ENCODE results near the gene RICTOR.

RICTOR gene

DNA sequence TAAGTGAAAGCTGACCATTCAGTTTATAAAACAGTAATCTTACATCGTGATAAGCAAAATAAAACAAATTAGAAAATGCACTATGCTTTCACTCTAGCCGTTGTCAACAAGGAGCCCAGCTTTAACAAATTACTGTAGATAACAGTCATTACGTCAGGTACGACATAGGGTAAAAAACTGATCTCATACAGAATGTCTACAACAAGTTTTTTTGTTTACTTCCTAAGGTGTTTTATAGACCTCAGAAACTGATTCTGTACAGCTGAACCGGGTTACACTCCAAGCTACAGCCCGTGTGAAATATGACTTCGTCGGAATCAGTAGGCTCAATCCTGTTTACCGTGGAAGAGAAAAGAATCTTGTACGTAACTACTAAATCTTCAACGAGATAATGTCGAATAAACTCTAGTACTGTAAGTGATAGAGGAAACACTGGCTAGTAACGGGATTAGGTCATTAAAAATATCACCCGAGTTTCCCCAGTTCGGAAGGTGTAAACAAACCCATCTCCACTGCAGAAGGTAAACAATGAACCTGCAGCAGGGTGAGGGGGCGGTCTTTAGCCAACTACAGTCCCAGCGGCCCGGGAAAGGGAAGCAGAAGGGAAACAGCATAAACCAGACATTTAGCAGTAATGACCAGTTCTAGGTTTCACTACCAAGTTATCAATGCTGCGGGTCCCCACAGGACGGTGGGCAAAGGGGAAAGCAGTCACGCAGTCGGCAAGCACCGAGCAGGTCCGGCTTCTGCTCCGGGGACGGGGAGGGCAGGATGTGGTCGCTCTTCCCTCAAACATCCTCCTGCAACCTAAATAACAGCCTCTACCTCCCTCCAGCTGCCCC is 1.1 kb downstream of the RICTOR start (continued):
- peak; percentile 60 for TF ChIP-seq ZEB2 (tag by site-specific recombination; IDR thresholded peaks at IDR 0.05)
- TF ChIP-seq ZNF426 (tag by site-specific recombination; IDR thresholded peaks at IDR 0.05), result no peak
- TF ChIP-seq, protein P1, sequence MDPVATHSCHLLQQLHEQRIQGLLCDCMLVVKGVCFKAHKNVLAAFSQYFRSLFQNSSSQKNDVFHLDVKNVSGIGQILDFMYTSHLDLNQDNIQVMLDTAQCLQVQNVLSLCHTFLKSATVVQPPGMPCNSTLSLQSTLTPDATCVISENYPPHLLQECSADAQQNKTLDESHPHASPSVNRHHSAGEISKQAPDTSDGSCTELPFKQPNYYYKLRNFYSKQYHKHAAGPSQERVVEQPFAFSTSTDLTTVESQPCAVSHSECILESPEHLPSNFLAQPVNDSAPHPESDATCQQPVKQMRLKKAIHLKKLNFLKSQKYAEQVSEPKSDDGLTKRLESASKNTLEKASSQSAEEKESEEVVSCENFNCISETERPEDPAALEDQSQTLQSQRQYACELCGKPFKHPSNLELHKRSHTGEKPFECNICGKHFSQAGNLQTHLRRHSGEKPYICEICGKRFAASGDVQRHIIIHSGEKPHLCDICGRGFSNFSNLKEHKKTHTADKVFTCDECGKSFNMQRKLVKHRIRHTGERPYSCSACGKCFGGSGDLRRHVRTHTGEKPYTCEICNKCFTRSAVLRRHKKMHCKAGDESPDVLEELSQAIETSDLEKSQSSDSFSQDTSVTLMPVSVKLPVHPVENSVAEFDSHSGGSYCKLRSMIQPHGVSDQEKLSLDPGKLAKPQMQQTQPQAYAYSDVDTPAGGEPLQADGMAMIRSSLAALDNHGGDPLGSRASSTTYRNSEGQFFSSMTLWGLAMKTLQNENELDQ (tag by site-specific recombination; IDR thresholded peaks at IDR 0.05; ENCODE audit: low read depth), result no peak
- peak; percentile 26; the same call in 1 of the 2 replicates for TF ChIP-seq ZNF561 (tag by site-specific recombination; IDR thresholded peaks at IDR 0.05; ENCODE audit: borderline replicate concordance)
- TF ChIP-seq ZNF514 (tag by site-specific recombination; IDR thresholded peaks at IDR 0.05), result no peak
- no peak for TF ChIP-seq ZNF830 (tag by site-specific recombination; IDR thresholded peaks at IDR 0.05; ENCODE audit: low read depth)
- peak; percentile 61; the same call in 1 of the 2 replicates for TF ChIP-seq SP2 (tag by site-specific recombination; IDR thresholded peaks at IDR 0.05)
- TF ChIP-seq ZNF2 (tag by site-specific recombination; IDR thresholded peaks at IDR 0.05), result peak; percentile 52
- TF ChIP-seq ZNF600 (tag by site-specific recombination; IDR thresholded peaks at IDR 0.05), result peak; percentile 91
- TF ChIP-seq ZNF677 (tag by site-specific recombination; IDR thresholded peaks at IDR 0.05), result no peak
- TF ChIP-seq ZNF837 (tag by site-specific recombination; IDR thresholded peaks at IDR 0.05), result no peak
- TF ChIP-seq, protein P2, sequence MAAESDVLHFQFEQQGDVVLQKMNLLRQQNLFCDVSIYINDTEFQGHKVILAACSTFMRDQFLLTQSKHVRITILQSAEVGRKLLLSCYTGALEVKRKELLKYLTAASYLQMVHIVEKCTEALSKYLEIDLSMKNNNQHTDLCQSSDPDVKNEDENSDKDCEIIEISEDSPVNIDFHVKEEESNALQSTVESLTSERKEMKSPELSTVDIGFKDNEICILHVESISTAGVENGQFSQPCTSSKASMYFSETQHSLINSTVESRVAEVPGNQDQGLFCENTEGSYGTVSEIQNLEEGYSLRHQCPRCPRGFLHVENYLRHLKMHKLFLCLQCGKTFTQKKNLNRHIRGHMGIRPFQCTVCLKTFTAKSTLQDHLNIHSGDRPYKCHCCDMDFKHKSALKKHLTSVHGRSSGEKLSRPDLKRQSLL (tag by site-specific recombination; IDR thresholded peaks at IDR 0.05), result no peak
- TF ChIP-seq, protein P3, sequence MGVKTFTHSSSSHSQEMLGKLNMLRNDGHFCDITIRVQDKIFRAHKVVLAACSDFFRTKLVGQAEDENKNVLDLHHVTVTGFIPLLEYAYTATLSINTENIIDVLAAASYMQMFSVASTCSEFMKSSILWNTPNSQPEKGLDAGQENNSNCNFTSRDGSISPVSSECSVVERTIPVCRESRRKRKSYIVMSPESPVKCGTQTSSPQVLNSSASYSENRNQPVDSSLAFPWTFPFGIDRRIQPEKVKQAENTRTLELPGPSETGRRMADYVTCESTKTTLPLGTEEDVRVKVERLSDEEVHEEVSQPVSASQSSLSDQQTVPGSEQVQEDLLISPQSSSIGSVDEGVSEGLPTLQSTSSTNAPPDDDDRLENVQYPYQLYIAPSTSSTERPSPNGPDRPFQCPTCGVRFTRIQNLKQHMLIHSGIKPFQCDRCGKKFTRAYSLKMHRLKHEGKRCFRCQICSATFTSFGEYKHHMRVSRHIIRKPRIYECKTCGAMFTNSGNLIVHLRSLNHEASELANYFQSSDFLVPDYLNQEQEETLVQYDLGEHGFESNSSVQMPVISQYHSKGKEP (tag by site-specific recombination; IDR thresholded peaks at IDR 0.05), result no peak
- TF ChIP-seq ZNF423 (tag by site-specific recombination; IDR thresholded peaks at IDR 0.05), result no peak
- no peak for TF ChIP-seq ZNF324 (tag by site-specific recombination; IDR thresholded peaks at IDR 0.05)
- TF ChIP-seq ZNF701 (tag by site-specific recombination; IDR thresholded peaks at IDR 0.05), result no peak; the same call in 1 of the 2 replicates
- TF ChIP-seq ZNF121 (tag by site-specific recombination; IDR thresholded peaks at IDR 0.05), result no peak
- TF ChIP-seq, protein P4, sequence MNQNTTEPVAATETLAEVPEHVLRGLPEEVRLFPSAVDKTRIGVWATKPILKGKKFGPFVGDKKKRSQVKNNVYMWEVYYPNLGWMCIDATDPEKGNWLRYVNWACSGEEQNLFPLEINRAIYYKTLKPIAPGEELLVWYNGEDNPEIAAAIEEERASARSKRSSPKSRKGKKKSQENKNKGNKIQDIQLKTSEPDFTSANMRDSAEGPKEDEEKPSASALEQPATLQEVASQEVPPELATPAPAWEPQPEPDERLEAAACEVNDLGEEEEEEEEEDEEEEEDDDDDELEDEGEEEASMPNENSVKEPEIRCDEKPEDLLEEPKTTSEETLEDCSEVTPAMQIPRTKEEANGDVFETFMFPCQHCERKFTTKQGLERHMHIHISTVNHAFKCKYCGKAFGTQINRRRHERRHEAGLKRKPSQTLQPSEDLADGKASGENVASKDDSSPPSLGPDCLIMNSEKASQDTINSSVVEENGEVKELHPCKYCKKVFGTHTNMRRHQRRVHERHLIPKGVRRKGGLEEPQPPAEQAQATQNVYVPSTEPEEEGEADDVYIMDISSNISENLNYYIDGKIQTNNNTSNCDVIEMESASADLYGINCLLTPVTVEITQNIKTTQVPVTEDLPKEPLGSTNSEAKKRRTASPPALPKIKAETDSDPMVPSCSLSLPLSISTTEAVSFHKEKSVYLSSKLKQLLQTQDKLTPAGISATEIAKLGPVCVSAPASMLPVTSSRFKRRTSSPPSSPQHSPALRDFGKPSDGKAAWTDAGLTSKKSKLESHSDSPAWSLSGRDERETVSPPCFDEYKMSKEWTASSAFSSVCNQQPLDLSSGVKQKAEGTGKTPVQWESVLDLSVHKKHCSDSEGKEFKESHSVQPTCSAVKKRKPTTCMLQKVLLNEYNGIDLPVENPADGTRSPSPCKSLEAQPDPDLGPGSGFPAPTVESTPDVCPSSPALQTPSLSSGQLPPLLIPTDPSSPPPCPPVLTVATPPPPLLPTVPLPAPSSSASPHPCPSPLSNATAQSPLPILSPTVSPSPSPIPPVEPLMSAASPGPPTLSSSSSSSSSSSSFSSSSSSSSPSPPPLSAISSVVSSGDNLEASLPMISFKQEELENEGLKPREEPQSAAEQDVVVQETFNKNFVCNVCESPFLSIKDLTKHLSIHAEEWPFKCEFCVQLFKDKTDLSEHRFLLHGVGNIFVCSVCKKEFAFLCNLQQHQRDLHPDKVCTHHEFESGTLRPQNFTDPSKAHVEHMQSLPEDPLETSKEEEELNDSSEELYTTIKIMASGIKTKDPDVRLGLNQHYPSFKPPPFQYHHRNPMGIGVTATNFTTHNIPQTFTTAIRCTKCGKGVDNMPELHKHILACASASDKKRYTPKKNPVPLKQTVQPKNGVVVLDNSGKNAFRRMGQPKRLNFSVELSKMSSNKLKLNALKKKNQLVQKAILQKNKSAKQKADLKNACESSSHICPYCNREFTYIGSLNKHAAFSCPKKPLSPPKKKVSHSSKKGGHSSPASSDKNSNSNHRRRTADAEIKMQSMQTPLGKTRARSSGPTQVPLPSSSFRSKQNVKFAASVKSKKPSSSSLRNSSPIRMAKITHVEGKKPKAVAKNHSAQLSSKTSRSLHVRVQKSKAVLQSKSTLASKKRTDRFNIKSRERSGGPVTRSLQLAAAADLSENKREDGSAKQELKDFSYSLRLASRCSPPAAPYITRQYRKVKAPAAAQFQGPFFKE (tag by site-specific recombination; IDR thresholded peaks at IDR 0.05; ENCODE audit: borderline replicate concordance), result no peak
- TF ChIP-seq SALL2 (tag by site-specific recombination; IDR thresholded peaks at IDR 0.05; ENCODE audit: borderline replicate concordance), result no peak
- no peak for TF ChIP-seq ZNF175 (tag by site-specific recombination; IDR thresholded peaks at IDR 0.05)
- TF ChIP-seq ZNF155 (tag by site-specific recombination; IDR thresholded peaks at IDR 0.05), result no peak
- TF ChIP-seq, protein P5, sequence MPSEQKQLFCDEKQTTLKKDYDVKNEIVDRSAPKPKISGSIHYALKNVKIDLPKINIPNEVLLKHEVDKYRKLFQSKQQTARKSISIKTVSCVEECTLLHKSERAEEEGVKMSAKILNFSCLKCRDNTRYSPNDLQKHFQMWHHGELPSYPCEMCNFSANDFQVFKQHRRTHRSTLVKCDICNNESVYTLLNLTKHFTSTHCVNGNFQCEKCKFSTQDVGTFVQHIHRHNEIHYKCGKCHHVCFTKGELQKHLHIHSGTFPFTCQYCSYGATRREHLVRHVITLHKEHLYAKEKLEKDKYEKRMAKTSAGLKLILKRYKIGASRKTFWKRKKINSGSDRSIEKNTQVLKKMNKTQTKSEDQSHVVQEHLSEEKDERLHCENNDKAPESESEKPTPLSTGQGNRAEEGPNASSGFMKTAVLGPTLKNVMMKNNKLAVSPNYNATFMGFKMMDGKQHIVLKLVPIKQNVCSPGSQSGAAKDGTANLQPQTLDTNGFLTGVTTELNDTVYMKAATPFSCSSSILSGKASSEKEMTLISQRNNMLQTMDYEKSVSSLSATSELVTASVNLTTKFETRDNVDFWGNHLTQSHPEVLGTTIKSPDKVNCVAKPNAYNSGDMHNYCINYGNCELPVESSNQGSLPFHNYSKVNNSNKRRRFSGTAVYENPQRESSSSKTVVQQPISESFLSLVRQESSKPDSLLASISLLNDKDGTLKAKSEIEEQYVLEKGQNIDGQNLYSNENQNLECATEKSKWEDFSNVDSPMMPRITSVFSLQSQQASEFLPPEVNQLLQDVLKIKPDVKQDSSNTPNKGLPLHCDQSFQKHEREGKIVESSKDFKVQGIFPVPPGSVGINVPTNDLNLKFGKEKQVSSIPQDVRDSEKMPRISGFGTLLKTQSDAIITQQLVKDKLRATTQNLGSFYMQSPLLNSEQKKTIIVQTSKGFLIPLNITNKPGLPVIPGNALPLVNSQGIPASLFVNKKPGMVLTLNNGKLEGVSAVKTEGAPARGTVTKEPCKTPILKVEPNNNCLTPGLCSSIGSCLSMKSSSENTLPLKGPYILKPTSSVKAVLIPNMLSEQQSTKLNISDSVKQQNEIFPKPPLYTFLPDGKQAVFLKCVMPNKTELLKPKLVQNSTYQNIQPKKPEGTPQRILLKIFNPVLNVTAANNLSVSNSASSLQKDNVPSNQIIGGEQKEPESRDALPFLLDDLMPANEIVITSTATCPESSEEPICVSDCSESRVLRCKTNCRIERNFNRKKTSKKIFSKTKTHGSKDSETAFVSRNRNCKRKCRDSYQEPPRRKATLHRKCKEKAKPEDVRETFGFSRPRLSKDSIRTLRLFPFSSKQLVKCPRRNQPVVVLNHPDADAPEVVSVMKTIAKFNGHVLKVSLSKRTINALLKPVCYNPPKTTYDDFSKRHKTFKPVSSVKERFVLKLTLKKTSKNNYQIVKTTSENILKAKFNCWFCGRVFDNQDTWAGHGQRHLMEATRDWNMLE (tag by site-specific recombination; conservative IDR thresholded peaks at IDR 0.05; ENCODE audit: low read depth), result peak; percentile 13; the same call in 1 of the 2 replicates
